ENCODE data around the gene PDCD11.
"Not testable (repeated sequence)": the region's sequence is repeated elsewhere in the genome, so short reads cannot be mapped to it uniquely, and the experiment has no call there.

DNA sequence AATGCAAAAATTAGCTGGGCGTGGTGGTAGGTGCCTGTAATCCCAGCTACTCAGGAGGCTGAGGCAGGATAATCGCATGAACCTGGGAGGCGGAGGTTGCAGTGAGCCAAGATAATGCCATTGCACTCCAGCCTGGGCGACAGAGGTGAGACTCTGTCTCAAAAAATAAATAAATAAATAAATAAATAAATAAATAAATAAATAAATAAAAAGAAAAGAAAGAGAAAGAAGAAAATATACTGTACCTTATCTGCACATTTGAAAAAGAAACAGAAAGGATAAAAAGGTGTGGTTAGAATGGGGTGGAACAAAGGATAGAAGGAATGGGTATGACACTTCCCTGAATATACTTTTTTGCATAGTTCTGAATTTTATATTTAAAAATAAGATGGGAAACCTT lies 36.9 kb upstream of the PDCD11 start:
- not testable (repeated sequence) for TF ChIP-seq CBFB (CRISPR knock-in tag; IDR thresholded peaks at IDR 0.05; ENCODE audit: low read depth); NFYB (CRISPR knock-in tag; conservative IDR thresholded peaks at IDR 0.05; ENCODE audit: low read depth); TEAD4 (CRISPR knock-in tag; IDR thresholded peaks at IDR 0.05)
- TF ChIP-seq, protein P1, sequence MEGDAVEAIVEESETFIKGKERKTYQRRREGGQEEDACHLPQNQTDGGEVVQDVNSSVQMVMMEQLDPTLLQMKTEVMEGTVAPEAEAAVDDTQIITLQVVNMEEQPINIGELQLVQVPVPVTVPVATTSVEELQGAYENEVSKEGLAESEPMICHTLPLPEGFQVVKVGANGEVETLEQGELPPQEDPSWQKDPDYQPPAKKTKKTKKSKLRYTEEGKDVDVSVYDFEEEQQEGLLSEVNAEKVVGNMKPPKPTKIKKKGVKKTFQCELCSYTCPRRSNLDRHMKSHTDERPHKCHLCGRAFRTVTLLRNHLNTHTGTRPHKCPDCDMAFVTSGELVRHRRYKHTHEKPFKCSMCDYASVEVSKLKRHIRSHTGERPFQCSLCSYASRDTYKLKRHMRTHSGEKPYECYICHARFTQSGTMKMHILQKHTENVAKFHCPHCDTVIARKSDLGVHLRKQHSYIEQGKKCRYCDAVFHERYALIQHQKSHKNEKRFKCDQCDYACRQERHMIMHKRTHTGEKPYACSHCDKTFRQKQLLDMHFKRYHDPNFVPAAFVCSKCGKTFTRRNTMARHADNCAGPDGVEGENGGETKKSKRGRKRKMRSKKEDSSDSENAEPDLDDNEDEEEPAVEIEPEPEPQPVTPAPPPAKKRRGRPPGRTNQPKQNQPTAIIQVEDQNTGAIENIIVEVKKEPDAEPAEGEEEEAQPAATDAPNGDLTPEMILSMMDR (IDR thresholded peaks at IDR 0.05): not testable (repeated sequence)
- TF ChIP-seq, protein P2, sequence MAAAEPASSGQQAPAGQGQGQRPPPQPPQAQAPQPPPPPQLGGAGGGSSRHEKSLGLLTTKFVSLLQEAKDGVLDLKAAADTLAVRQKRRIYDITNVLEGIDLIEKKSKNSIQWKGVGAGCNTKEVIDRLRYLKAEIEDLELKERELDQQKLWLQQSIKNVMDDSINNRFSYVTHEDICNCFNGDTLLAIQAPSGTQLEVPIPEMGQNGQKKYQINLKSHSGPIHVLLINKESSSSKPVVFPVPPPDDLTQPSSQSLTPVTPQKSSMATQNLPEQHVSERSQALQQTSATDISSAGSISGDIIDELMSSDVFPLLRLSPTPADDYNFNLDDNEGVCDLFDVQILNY (CRISPR knock-in tag; IDR thresholded peaks at IDR 0.05): not testable (repeated sequence)
